GM19351 (cell line): Measurements from ENCODE around the gene RIMS4.

Experiments
- ATAC-seq: cut with Tn5 transposase; IDR thresholded peaks from one replicate; pipeline ENCODE4 v1.9.1; 2021; ENCODE audit warnings: mild to moderate bottlenecking, moderate library complexity; ENCODE audit not compliant: unreplicated experiment

RIMS4 gene

DNA sequence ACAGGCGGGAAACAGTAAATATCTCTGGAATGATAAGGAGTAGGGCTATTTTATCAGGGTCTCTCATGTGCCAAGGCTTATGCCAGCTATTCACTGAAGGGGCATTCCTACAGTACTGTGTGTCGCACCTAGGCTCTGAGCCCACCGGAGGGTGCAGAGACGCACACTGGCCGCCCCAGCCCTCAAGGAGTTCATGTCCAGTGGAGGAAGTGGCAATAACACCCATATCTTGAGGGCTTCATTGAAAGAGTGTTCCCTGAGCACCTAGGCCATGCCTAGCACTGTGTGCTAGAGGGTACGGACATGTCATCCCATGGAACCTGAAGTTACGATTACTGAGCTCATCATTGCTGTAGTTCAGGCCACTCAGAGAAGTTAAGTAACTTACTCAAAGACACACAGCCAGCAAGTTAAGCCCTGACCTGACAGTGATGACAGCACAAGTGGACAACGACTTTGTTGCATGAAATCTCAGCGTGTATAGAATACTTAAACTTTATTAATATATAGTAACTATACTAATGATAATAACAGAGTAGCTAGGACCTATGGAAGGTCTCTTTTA is 86.5 kb downstream of the RIMS4 start:
- ATAC-seq, result no peak

DNA sequence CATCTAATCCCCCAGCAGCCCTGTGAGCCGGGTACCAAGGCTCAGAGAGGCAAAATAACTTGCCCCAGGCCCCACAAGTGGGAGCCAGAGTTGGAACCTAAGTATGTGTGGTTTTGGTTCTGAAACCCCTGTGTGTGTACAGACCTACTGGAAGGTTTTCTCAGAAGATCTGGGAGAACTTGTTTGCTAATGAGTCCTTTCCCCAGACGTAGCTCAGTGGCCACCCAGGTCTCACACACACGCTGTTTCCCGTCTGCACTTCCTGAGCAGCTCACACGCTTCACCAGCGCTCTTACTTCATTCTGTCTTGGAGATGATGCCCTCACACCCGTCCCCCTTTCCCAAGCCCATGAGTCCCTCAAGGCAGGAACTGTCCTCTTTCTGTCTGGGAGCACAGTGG is 87.0 kb downstream of the RIMS4 start:
- no peak for ATAC-seq

DNA sequence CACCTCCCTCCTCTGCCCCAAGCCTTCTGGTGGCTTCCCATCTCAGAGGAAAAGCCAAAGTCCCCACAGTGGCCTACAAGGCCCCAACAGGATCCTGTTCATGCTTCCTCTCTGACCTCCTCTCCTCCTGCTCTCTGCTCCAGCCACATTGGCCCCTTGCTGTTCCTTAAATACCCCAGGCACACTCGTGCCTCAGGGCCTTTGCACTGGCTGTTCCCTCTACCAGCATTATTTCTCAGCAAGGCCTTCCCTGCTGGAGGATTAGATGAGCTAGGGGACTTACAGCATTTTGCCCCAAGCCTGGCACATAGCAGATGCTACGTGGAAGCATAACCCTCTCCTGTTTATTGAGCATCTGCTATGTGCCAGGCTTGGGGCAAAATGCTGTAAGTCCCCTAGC is 87.4 kb downstream of the RIMS4 start:
- ATAC-seq, result no peak

DNA sequence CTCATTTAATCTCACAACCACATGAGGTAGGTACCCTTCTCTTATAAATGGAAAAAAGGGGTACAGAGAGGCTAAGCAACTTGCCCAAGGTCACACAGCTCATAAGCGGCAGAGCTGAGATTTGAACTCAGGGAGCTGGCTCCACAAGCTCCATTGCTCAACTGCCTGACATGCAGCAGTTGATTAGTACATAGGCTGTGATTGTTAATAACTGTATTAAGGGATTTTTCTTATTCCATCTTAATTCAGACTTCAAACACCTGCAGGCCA is 88.6 kb downstream of the RIMS4 start:
- ATAC-seq, result no peak

DNA sequence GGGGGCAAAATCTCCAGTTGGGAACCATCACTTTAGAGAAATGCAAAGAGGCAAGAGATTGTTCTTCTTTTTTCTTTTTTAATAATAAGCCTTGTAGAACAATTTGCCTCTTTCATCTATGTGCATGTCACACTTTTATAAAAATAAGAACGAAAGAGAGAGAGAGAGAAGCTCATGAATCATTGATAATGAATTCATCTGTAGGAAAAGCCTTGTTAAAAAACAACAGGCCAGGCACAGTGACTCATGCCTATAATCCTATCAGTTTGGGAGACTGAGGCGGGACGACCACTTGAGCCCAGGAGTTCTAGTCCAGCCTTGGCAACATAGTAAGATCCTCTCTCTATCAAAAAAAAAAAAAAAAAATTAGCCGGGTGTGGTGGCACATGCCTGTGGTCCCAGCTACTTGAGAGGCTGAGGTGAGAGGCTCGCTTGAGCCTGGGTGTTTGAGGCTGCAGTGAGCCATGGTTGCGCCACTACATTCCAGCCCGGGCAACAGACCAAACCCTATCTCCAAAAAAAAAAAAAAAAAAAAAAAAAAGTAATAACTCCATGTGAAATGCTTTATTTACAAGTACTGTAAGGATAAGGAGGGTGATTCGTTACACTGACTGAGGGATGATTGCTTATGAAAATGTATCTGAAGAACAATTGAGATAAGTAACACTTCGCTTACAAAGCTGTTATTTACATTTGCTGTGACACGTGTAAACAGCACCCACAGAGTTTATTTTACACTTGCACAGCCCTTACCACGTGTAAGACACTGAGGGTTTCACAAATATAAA is 89.2 kb downstream of the RIMS4 start:
- no peak for ATAC-seq

DNA sequence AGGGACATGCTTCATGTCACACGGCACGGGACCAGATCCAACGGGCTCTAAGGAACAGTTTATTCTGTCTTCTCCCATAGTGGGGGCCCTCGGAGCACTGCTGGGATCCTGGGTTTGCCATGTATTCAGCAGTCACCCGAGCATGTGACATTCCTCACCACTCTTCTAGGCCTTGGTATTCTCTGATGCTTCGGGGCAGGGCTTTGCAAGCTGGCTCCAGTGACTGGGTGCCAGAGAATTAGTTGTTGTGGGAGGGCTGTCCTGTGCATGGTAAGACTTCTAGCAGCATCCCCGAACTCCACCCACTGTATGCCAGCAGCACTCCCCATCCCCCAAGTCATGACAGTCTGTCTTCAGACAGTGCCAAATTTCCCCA is 89.7 kb downstream of the RIMS4 start:
- ATAC-seq, result no peak

DNA sequence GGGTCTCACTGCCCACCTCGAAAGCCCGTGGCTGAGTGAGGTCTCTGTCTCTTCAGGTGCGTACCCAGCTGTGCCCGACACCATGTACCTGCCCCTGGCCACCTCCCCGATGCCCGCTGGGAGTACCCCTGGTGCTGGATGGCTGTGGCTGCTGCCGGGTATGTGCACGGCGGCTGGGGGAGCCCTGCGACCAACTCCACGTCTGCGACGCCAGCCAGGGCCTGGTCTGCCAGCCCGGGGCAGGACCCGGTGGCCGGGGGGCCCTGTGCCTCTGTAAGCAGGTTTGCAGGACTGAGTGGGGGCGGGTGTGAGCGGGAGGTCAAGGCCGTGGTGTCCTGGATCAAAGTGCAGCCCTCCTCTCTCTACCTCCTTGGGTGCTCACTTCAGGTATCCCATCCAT is 90.5 kb downstream of the RIMS4 start:
- ATAC-seq, result no peak

DNA sequence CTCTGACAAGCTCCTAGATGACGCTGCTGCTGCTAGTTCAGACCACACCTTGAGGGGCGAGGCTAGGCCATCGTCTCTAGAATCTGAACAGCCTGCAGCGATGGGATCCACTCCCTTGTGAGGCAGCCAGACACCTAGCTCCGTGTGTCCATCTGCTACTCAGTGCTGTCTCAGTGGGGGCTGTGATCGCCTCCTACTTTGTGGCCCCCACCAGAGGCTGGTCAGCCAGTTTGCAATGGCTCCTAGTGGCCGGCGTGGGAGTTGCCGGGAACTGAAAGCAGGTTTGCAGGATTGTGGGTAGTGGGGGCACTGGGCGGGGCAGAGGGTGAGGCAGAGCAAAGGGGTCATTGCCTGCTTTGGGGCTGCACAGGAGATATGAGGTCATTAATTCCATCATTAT is 92.4 kb downstream of the RIMS4 start:
- ATAC-seq, result no peak

DNA sequence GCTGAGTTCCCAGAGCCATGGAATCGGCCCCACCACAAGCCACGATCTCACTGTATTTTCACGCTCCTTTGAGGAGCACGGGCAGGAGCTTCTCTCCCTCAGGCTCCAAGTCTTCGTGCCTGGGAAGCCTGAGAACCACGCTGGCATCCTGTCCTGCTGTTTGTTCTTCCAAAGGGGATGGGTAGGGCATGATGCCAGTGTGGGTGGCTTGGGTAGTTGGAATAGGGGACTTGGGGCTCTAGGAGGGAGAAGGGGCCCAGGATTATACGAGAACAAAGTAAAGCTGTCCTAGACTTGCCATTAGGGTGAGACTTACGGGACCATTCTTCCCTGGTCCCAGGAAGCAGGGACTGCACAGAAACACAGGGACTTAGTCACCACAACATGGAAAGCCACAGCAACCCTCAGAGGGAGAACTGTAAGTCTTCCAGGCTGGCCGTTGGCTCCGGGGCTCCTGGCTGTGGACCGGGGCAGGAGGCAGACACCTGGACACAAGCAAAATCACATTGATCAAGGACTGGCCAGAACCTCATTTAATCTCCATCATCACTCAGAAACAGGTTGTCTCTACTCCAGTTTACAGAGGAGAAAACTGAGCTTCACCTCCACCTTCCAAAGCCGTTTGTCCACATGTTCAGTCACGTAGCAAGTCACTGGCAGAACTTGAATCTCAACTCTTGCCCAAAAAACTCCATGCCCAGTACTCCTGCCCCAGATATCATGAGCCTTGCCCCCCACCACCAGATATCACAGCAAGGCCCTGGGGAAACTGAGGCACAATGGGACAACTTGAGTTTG is 93.8 kb downstream of the RIMS4 start:
- ATAC-seq, result no peak

DNA sequence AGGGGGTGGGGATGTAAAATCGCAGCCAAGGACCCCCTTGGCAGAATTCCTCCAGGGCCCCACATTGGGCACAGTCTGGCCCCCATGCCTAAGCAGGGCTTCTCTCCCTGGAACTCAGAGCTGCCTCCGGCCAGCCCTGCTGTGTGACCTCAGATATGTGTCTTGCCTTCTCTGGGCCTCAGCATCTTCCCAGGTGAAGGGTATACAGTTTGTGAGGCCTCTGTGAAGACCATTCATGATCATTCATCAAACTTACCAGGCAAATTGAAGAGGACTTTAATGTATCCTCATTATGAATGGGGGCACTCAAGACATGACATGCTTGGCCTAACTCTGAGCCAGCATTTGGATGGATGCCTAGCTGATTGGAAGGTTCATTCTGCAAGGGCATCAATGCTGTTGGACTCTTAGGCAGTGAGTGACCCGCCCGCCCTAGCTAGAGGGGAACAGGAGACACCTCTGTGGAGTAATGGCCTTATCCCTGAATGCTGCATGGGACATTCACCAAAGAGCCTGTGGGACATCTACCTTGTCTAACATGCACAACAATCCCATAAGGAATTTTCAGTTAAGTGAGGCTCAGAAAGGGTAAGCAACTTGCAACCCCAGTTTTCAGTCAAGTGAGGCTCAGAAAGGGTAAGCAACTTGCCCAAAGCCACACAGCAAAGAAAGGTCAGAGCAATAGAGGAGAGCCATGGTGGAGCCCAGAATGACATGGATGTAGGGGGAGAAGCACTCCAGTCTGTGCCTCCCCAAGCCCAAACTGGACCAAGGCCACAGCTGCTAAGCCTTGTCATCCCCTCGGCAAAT is 94.6 kb downstream of the RIMS4 start:
- ATAC-seq, result no peak

DNA sequence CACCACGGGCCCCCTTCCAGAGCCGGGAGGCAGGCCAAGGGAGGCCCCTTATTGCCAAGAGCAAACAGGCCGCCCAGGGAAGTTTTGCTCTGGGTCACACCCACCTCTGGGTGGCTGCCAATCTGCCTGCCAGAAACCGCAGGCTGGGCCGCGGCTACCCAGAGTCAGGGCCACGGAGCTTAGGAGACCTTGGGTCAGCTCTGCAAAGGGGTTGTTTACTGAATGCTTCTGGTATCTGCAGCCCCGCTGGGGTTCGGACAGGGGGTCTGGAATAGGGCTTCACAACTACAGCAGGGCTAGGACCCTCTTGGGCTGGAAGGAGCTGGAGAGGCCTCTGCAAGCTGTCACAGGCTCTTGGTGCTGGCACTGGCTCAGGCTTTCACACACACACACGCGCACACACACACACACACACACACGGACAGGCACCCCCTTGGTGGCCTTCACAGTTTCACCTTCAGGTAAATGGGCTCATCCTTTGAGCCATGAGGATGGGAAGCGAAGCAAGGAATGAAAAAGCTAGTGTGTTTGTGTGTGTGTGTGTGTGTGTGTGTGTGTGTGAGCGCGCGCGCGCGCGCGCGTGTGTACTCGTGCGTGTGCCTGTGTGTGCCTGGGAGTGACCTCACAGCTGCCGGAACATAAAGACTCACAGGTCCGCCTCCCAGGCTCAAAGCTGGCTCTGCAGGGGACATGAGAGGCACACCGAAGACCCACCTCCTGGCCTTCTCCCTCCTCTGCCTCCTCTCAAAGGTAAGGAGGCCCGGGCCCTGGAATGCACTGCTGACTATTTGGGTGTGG is 95.4 kb downstream of the RIMS4 start, which contains the start of gene CCN5:
Gene CCN5 (plus strand): TSS at position 669 of the 798 bp plus-strand sequence. CDS start 22 bp downstream, at position 691.
- no peak for ATAC-seq

DNA sequence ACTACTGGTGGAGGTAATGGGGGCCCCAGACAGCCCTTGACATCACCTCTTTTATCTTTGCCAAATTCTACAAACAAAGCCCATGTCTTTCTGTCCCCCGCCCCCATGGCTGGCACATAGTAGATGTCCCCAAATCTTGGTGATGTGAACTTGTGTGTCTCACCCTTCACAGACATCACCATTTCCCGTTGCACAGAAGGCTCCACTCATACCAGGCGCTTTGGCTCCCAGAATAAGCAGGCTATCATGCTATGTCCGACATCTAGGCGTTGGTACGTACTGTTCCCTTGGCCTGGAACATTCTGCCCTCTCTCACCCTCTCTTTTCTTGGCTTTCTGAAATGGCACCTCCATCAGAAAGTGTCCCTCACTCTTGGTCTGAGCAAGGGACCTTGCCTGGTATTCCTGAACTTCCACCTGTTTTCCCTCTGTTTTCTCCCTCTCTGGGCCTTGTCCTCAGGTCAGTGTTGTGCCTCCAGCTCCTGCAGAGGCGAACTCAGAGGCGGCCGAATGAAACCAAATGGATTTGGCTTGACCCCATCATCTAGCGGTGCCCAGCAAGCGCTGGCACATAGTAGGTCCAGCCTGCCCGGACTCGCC is 96.1 kb downstream of the RIMS4 start:
- ATAC-seq, result no peak

DNA sequence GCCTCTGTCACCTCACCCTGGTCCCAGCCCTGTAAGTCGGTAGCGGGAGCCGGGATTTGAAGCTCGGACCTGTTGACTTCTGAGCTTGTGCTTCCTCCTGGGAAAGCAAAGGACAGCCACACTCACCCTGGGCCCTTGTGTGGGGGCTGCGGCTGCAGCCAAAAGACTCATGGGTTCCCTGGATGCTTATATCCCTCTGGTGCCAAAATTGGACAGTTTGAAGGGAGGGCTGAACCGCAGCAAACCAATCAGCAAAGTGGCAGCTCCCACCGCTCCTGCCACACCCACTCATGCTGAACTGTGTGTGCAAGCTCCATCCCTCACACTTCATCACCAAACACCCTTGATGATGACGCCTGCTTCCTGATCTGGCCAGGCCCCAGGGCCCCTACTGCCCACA is 99.1 kb downstream of the RIMS4 start:
- no peak for ATAC-seq

DNA sequence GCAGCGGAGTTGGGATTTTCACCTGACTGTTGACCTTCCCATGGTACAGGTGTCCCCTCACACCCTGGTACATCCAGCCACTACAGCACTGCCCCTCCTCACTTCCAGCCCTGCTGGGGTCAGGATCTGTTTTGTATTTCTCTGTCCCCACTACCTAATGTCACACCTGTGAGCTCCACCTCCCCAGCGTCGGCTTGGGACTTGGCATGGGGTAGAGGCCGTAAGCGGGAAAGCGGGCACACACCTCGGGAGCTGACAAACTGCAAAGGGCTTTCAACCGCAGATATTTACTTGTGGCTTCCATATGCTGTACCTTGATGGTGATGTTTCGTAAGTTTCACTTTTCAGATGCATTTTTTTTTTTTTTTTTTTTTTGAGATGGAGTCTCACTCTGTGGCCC is 100.5 kb downstream of the RIMS4 start:
- ATAC-seq, result no peak

DNA sequence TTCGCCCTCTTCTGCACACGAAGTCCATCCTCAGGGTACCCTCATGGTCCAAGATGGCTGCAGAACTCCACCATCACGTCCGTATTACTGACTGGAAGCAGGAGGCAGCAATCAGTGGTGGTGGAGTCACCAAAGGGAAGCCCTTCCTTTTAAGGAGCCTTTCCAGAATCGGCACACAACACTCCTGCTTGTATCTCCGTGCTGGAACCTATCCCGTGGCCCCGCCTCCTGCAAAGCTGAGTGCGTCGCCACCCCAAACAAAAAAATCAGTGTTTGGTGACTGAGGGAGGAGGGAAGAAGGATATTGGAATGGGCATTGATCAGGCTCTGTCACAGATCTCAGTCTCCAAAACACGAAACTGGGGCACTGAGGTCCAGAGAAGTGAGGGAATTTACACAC is 101.0 kb downstream of the RIMS4 start:
- ATAC-seq, result no peak

DNA sequence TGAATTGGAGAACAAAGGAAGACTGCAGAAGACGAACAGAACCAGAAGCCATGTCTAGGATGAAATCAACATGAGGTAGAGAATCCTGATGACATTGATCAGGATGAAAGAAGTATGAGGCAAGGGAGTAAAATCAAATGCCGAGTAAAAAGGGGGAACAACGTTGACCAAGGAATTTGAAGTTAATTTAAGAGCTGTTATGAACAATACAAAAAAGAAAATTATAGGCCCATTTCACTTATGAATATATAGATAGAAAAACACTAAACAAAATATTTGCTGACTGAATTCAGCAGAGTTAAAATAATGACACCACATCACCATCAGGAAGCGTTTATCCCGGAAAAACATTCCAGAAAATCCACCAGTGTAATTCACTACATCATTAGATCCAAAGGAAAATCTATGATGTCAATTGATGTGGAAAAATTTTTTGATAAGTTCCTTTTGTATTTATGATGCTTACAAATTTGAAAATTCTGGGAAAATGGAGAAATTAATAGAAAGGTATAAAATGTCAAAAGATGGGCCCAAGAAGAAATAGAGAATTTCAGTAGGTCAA is 103.2 kb downstream of the RIMS4 start:
- ATAC-seq, result no peak

DNA sequence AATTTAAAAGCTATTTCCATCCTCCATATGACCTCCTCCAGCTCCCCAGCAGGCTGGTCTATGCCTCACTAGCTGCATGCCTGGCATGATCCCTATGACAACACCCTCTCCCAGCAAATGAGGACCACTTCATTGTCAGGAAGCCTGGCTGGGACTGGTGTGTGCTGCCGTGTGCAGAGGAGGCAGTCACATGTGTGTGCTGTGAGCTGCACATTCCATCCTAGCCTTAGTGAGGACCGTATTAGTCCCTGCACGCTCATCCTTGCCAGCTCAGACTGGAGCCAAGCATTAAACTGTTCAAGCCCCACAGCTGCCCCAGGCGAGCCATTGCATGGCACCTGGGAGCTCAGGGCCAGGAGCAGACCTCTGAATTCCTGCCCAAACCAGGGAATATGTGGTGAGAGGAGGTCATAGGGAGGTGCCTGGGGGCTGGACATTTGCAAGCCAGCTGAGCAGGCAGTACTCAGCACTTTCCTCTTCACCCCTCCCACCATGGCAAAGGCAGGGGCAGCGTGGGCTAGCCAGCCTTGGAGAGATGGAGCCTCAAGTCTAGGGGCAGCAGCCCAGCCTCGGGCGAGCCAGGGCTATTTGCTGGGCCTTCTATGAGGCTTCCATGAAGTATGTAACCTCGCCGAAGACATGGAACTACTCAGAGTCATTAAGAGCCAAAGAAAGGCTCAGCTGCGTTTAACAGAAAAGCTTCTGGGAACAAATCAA is 103.9 kb downstream of the RIMS4 start:
- no peak for ATAC-seq

DNA sequence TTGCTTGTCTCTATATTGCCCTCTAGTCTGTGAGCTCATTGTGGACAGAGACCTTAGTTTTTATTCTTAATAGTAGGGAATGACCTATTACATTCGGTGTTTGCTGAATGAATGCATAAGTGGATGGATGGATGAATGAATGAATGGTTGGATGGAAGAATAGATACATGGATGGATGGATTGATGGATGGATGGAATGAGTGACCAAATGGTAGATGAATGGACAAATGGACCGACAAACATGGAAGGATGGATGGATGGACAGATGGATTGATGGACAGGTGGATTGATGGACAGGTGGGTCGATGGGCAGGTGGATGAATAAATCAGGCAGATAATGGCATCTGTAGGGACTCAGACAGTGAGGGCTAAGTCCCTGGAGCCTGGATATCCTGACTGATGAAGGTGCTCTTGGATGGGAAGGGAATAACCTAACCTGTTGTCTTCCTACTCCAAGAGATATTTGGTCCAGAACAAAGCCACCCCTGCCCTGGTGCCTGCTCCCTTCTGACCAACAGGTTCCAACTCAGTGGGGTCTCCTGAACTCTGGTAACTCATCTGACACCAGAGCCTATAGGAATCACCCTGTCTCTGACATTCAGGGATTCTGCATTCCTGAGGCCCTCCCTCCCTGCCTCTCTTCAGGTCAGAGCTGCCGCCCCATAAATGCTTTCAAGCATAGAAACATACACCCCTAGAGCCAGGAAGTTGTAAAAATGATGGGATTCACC is 104.8 kb downstream of the RIMS4 start:
- ATAC-seq, result no peak

DNA sequence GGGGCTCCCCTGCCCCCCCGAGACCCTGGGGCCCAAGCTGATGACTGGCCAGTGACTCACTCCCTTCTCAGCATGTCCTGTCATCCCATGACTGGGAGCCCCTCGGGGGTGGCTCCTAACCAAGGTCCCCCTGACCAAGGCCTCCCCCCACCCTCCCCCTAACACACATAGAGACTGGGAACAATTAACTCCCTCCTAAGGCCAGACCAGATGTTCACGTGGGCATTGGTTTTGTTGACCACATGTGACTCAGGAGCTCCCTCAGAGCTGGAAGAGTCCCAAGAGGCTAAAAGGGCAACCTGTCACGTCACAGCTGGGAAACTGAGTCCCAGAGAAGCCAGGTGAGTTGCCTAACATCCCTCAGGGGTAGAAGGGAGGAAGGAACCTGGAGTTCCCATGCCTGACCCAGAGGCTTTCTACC is 105.8 kb downstream of the RIMS4 start:
- ATAC-seq, result no peak
